PFSK-1 (cell line): ENCODE data around the gene FAM98B. TPM values are rescaled to one million over a fixed set of nuclear protein-coding genes. Genes with fewer than 3 reads are reported as not detected.
A peak's percentile ranks its signal among the peaks of the same experiment; 100 is the strongest.

Experiments
- FOXP2 ChIP-seq: optimal IDR thresholded peaks from 2 replicates; pipeline ENCODE3; 2011; ENCODE audit warnings: borderline replicate concordance, control low read depth, inconsistent platforms; ENCODE audit not compliant: insufficient read depth; ENCODE audit errors: extremely low read length, extremely low read depth
- POLR2AphosphoS5 ChIP-seq: IDR thresholded peaks from 2 replicates; pipeline ENCODE4 v1.6.1; 2012; ENCODE audit warnings: low read depth, mild to moderate bottlenecking, control low read depth, low read length, moderate library complexity
- SIN3A ChIP-seq: IDR thresholded peaks from 2 replicates; pipeline ENCODE4 v1.6.1; 2012; ENCODE audit warnings: mild to moderate bottlenecking, low read length, moderate library complexity, borderline replicate concordance; ENCODE audit not compliant: insufficient read depth
- TAF1 ChIP-seq: IDR thresholded peaks from 2 replicates; pipeline ENCODE4 v1.6.1; 2012; ENCODE audit warnings: low read length, control low read depth, borderline replicate concordance; ENCODE audit not compliant: insufficient read depth
- polyA plus RNA-seq: library from polyadenylated mRNA; unstranded; fragments of >200 nt; gene quantifications from one replicate; pipeline ENCODE4 v1.2.1, GENCODE V29; 2012; ENCODE audit warnings: low read depth, missing spikeins; ENCODE audit not compliant: insufficient read length
- TF ChIP-seq, protein P1 (sequence below), 2 experiments: IDR thresholded peaks; 2 replicates each; pipeline versions ENCODE4 v1.6.1 to v1.8.0; 2011 to 2012; ENCODE audit warnings: low read depth in 2 of 2, low read length in 2 of 2, control low read depth in 1 of 2, inconsistent platforms in 1 of 2, mild to moderate bottlenecking in 1 of 2, moderate library complexity in 1 of 2; ENCODE audit not compliant: insufficient read depth in 1 of 2

The FAM98B gene
- polyA plus RNA-seq, result 13.3 TPM

DNA sequence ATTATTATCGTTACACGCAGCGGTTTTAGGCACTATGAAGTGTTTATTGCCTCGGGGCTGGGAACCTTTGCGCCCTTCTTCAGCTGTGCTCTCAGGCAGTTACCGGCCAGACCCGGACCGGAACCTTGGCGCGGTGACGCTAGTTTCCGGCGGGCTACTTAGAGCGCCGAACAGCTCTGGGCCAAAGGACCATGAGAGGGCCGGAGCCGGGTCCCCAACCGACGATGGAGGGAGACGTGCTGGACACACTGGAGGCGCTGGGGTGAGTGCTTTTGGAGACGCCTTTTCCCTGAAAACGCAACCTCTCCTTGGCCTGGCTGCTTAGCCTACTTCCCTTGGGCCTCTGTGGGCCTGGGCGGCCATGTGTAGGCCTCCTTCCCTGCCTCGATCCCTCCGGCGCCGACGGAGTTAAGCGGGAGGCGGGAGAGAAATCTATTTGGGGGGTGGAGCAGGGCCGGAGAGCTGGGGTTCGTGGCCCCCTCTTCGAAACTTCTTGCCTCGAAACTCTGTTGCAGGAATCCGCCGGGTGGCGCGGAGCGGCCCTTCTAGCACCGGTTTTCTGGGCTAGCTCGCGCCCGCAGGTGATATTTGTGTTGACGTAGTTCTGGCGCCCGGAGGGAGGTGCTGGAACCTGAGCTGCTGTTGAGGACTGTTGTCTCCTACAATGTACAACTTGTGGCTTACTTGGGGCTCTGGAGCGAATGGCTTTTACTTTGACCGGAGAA lies at the start of gene FAM98B:
TSS of gene FAM98B (plus strand) at position 157 of the 725 bp plus-strand sequence. CDS start at position 192, 35 bp downstream.
- TF ChIP-seq, protein P1, sequence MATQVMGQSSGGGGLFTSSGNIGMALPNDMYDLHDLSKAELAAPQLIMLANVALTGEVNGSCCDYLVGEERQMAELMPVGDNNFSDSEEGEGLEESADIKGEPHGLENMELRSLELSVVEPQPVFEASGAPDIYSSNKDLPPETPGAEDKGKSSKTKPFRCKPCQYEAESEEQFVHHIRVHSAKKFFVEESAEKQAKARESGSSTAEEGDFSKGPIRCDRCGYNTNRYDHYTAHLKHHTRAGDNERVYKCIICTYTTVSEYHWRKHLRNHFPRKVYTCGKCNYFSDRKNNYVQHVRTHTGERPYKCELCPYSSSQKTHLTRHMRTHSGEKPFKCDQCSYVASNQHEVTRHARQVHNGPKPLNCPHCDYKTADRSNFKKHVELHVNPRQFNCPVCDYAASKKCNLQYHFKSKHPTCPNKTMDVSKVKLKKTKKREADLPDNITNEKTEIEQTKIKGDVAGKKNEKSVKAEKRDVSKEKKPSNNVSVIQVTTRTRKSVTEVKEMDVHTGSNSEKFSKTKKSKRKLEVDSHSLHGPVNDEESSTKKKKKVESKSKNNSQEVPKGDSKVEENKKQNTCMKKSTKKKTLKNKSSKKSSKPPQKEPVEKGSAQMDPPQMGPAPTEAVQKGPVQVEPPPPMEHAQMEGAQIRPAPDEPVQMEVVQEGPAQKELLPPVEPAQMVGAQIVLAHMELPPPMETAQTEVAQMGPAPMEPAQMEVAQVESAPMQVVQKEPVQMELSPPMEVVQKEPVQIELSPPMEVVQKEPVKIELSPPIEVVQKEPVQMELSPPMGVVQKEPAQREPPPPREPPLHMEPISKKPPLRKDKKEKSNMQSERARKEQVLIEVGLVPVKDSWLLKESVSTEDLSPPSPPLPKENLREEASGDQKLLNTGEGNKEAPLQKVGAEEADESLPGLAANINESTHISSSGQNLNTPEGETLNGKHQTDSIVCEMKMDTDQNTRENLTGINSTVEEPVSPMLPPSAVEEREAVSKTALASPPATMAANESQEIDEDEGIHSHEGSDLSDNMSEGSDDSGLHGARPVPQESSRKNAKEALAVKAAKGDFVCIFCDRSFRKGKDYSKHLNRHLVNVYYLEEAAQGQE (IDR thresholded peaks at IDR 0.05; ENCODE audit: insufficient read depth in 1 of 2, low read depth in 2 of 2, low read length in 2 of 2), result peak; percentile 41 to 73; a peak in 3 of 4 replicates
- TF ChIP-seq POLR2AphosphoS5 (peak; percentile 85), SIN3A (peak; percentile 35; the same call in 1 of the 2 replicates), FOXP2 (peak; percentile 93), TAF1 (peak; percentile 97)

GRCh38 chr15:38406436-38406835 lies 47.5 kb upstream of the FAM98B start:
- TF ChIP-seq FOXP2, result no peak
- TF ChIP-seq TAF1, result no peak
- TF ChIP-seq, protein P1 (IDR thresholded peaks at IDR 0.05; ENCODE audit: insufficient read depth in 1 of 2, low read depth in 2 of 2, low read length in 2 of 2), result no peak

- TF ChIP-seq SIN3A, result no peak
- TF ChIP-seq, protein P1 (IDR thresholded peaks at IDR 0.05; ENCODE audit: insufficient read depth in 1 of 2, low read depth in 2 of 2, low read length in 2 of 2), result no peak
- TF ChIP-seq TAF1, result no peak
- TF ChIP-seq POLR2AphosphoS5, result no peak
- no peak for TF ChIP-seq FOXP2
Observed at GRCh38 chr15:38408576-38408975, 45.4 kb upstream of the FAM98B start.

- TF ChIP-seq TAF1, result no peak
- TF ChIP-seq, protein P1 (IDR thresholded peaks at IDR 0.05; ENCODE audit: insufficient read depth in 1 of 2, low read depth in 2 of 2, low read length in 2 of 2), result no peak
- no peak for TF ChIP-seq SIN3A
- no peak for TF ChIP-seq POLR2AphosphoS5
- TF ChIP-seq FOXP2, result no peak
Observed at GRCh38 chr15:38411902-38412301, 42.0 kb upstream of the FAM98B start.
